DND-41 (cell line): ENCODE measurements around the gene IGSF11.

ENCODE experiments used
- EZH2 ChIP-seq: IDR thresholded peaks from 3 replicates; pipeline ENCODE4 v1.6.1; 2012; ENCODE audit warnings: borderline replicate concordance, low read depth, mild to moderate bottlenecking, moderate library complexity, low read length, inconsistent platforms; ENCODE audit not compliant: severe bottlenecking
- TF ChIP-seq, protein P1 (sequence below): IDR thresholded peaks from 2 replicates; pipeline ENCODE4 v1.5.1; 2012; ENCODE audit warnings: borderline replicate concordance, low read length, moderate library complexity, mild to moderate bottlenecking; ENCODE audit not compliant: poor library complexity, severe bottlenecking; ENCODE audit errors: extremely low read depth

DNA sequence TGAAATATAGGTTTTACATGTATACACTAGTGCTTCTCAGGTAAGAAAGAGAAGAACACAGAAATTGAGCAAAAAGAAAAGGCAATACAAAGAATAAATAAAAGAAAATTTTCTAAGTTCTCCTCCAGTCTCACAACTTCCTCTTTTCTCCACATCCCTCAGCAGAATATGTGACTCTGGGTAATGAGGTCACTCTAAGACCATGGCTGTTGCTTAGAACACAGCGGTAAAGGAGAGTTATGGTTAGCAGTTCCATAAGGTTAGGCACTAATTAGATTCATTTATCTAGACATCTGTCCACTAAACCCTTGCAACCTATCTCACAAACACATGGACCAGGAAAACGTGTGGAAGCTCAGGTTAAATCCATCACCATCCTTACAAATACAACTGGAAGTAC, 47.9 kb downstream of the IGSF11 start:
- TF ChIP-seq, protein P1, sequence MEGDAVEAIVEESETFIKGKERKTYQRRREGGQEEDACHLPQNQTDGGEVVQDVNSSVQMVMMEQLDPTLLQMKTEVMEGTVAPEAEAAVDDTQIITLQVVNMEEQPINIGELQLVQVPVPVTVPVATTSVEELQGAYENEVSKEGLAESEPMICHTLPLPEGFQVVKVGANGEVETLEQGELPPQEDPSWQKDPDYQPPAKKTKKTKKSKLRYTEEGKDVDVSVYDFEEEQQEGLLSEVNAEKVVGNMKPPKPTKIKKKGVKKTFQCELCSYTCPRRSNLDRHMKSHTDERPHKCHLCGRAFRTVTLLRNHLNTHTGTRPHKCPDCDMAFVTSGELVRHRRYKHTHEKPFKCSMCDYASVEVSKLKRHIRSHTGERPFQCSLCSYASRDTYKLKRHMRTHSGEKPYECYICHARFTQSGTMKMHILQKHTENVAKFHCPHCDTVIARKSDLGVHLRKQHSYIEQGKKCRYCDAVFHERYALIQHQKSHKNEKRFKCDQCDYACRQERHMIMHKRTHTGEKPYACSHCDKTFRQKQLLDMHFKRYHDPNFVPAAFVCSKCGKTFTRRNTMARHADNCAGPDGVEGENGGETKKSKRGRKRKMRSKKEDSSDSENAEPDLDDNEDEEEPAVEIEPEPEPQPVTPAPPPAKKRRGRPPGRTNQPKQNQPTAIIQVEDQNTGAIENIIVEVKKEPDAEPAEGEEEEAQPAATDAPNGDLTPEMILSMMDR: no peak
- TF ChIP-seq EZH2: no peak
